Dermis microvascular lymphatic vessel endothelial cell (primary cell): ENCODE measurements around the gene TFDP3. TPM values are rescaled to one million over a fixed set of nuclear protein-coding genes. Genes with fewer than 3 reads are reported as not detected.

Experiments used
- DNase-seq, 2 donors: peaks; one replicate each; pipeline versions ENCODE4 v3.0.0 to v3.0.0-alpha.2; 2010; ENCODE audit warnings: low read depth in 2 of 2
- total RNA-seq: library from RNA; depleted of rRNA; stranded (reverse); fragments of >200 nt; gene quantifications from 2 replicates; pipeline ENCODE4 v1.2.1, GENCODE V29; 2014

TFDP3 gene, protein sequence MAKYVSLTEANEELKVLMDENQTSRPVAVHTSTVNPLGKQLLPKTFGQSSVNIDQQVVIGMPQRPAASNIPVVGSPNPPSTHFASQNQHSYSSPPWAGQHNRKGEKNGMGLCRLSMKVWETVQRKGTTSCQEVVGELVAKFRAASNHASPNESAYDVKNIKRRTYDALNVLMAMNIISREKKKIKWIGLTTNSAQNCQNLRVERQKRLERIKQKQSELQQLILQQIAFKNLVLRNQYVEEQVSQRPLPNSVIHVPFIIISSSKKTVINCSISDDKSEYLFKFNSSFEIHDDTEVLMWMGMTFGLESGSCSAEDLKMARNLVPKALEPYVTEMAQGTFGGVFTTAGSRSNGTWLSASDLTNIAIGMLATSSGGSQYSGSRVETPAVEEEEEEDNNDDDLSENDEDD
- total RNA-seq: not detected in 2 replicates

- no peak for DNase-seq
Observed at GRCh38 chrX:133218329-133218728, at the start of gene TFDP3. TSS of gene TFDP3 (minus strand) at chrX:133218354. CDS start at chrX:133218259, 95 bp downstream.

- DNase-seq: no peak
Observed at GRCh38 chrX:133267621-133268020, 49.5 kb upstream of the TFDP3 start.

- no peak for DNase-seq
Observed at GRCh38 chrX:133265331-133265730, 47.2 kb upstream of the TFDP3 start.

DNA sequence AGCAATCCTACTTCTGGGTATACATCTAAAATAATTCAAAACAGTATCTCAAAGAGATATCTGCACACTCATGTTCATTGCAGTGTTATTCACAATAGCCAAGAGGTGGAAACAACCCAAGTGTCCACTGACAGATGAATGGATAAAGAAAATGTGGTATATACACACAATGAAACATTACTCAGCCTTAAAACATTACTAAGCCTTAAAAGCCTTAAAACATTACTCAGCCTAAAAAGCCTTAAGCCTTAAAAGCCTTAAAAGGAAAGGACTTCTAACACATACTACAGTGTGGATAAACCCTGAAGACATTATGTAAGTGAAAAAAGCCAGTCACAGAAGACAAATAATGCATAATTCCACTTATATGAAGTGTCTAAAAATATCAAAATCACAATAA, 40.3 kb upstream of the TFDP3 start:
- DNase-seq: no peak

DNA sequence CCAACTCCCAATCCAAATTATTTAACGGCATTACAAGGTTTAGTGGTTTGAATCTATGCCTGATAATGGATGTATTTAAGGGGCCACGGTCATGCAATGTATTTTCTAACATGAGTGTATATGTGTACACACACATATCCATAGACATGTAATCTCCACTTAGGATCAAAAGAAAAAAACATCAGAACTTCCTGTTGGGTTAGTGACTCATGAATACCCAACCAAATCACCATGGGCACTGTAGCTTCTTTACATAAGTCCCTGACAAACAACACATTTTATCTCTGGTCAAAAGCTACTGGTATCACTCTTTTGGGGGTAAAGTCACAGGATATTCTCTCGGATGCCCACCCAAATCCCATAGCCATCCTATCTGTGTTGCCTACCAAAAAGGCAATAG, 36.5 kb upstream of the TFDP3 start:
- DNase-seq: no peak

DNA sequence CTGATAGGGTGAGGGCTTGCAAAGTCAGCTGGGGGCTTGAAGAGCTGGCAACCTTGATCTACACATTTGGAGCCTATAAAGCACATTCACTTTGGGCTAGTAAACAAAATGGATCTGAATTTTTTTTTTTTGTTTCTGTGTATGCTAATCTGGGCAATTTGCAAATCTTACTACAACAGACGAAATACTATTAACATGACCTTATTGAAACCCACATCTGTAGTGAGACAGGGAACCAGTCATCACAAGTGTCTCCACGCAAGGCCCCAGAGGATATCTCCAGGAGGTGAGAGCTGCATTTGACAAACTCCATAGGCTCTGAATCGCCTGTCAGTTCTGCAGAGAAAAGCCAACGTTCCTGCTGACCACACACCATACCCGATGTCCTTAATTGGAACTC, 33.0 kb upstream of the TFDP3 start:
- no peak for DNase-seq

DNA sequence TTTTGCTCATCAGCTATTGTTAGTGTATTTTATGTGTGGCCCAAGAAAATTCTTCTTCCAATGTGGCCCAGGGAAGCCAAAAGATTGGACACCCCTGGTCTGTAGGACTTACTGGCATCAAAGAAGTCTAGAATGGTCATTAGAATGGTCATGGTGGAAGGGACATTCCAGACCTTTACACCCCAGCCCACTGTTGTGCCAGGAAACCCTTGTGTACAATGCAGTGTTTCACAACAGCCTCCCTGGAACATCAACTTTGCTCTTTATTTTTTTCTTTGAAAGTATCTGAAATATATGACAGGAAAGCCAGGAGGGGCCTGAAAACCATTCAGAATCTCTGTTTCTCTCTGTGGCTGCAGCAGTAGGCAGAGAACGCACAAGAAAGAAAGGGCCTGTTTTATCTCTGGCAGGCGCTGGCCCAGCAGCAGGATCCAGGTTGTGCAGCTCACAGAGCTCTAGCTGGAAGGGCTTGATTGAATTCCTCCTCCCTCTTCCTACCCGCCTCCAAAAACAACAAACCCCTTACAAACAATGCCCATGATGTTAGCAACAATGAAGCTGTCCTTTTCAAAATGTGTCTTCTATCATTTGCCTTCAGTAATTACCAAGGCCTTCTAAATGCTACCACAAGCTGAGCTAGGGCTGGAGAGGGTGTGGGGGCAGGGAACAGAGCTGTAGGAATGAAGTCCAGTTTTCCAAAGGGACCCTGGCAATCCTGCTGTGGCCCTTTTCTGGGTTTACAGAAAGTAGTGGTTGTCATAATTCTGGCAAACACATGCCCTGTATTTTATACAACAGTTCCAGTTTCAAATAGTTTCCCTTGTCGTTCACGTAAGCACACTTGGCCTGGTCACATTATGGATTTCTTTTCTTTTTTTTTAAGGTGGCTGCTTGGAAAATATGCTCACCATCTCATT, 32.3 kb upstream of the TFDP3 start:
- no peak for DNase-seq

DNA sequence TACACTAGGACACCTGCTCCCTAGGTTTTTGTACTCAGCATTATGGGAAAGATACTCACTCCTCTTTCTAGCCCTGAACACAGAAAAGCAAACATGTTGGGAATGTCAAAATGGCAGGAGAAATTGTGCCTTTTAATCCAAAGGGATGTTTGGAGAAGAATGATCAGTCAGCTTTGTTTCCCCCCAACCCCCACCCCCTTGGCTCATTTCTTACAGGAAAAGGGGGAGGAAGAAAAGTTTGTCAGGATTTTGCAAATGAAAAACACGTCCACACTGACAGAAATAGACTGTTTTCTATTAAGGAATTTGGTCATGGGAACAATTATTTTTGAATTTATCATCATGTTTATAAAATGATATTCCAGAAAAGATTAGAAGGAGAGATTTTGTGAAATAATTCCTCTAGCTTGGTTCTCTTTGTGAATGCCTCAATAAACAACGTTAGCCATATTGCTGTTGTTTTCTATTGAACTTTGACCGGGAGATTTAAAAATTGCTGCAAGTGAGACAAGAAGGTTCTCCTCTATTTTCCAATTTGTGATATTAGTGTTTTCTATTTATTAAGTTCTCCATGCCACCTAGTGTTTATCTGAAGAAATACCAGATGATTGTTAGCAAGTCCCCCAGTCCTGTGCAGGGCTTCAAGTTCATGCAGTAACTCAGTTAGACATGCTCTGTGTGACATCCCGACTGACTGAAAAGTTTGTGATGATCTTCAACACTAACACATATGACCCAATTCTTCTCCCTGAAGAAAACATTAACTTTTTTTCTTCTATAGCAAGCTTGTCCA, 31.3 kb upstream of the TFDP3 start:
- no peak for DNase-seq

DNA sequence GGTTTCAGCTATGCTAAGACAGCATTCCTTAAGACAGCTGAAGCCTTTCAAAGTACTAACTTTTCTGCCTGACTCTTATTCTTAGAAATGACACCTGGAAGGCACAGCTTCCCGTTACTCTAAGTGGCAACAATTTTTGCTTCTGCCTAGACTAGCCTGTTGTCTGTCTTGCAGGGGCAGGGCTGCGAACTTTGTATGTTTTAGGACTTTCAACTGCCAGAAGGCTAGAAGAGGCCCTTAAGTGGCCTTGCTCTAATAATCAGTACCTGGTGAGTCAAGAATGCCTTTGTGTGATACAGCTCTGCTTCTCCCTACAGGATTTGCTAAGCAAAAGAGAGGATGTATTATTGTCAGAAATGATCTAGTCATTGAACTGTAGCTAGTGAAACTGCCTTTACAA, 30.0 kb upstream of the TFDP3 start:
- DNase-seq: no peak

GRCh38 chrX:133246921-133247320, 28.8 kb upstream of the TFDP3 start:
- no peak for DNase-seq

DNA sequence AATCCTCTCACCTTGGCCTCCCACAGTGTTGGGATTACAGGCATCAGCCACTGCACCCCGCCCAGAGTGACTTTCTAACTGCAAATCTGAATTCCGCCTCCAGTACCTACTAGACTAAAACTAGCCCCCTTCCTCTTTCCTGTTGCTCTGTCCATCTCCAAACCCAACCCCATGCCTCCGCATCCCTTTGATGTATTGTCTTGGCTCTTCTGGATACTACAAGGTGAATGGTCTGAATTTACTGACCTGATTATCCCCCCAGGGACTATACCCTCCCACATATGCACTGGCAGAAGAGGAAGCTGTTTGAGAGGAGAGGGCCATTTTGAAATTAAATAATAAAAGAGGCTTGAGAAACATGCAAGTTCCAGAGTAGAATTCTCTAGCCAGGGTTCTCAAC, 17.7 kb upstream of the TFDP3 start:
- DNase-seq: no peak

DNA sequence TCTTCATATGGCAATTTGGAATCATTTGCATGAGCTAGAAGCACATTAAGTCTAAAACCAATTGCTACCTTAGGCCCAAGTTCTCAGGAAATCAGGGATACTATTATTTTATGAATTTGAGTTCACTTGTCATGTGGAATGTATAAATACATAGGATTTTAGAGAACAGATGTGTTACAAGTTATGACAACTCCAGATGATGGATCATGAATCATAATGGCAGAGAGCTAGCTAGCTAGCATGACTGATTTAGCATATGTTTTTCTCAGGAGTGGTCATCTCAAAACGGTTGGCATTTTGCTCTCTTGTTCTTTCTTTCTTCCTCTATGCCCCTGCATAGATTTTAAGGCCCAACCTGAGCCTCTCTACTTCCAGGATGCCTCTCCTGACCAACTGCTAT, 14.2 kb upstream of the TFDP3 start:
- DNase-seq: no peak

DNA sequence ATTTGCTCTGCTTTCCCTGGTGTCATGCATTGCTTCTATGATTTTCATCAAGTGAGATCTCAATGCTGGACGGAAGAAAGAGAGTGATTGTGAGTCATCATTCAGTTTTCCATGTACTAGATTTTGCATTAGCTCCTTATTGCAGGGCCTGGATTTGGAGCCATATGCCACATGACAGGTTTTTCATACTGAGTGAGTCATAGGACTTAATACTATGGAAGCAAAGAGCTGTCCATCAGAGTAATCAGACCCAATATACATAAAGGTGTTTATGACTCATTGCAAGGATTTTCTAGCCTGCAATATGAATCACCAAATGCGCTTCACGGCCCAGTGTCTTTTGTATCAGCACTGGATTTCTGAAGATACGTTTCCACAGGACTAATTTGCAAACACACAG, 11.2 kb upstream of the TFDP3 start:
- DNase-seq: no peak

DNA sequence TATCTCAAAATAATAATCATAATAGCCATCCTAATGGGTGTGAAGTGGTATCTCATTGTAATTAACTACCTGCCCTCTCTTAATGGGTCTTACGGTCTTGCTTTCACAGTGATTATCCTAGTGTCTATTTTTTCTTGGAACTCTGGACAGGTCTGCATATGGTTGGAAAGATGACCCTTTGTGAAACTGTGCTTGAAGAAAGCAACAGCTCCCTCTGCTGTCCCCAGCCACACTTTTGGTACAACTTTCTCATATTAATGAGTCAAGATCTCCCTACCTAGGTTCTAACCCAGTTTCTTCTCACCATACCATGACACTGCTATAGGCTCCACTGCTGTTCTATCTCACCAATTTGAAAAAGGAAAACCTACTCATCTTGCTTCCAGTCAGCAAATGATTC, 2.4 kb downstream of the TFDP3 start:
- DNase-seq: no peak

DNA sequence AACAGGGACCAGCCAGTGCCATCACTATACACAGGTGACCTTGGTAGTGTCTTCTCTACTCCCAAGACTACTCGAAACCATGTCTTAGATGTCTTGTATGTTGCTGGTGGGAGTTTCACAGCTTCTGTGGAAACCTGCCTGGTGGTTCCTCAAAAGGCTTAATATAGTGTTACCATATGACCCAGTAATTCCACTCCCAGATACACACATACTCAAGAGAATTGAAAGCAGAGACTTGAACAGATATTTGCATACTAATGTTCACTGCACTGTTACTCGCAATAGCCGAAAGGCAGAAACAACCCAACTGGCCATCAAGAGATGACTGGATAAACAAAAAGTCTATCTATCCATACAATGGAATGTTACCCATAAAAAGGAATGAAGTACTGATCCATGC, 3.1 kb downstream of the TFDP3 start:
- DNase-seq: no peak

DNA sequence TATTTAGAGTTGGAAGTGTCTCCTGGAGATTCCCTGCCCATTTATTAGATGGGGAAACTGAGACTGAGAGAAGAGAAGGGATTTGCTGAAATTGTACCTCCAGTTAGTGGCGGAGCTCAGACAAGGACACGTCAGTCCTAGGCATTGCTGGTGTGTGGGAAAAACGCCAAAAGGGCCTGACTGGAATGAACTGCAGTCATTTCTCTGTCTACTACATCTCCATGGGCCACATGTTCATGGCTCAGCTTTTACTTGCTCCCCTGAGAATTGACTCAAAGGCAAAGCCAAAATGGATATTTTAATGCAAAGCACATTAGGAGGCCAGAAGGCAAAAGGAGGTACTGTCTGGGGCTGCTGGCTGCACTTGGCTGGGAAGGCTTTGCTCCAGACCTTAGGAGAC, 3.9 kb downstream of the TFDP3 start:
- no peak for DNase-seq

GRCh38 chrX:133213117-133213516, 5.0 kb downstream of the TFDP3 start:
- no peak for DNase-seq

DNA sequence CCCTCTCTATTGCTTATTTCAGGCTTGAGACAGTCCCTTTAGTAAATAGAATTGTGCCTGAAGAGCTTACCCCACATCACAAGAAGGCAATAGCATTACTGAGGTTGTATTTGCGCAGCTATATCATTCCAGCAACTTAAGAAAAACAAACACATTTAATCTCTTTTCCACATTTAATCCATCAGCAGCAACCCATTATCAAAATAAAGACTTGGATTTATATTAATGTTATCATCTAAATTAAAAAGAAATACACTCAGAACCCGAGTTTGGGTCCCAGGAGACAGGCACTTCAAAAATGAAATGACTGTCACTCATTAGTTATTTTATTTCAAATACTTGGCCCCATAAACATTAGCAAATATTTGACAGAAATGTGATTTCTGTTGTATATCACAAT, 10.4 kb downstream of the TFDP3 start:
- no peak for DNase-seq

DNA sequence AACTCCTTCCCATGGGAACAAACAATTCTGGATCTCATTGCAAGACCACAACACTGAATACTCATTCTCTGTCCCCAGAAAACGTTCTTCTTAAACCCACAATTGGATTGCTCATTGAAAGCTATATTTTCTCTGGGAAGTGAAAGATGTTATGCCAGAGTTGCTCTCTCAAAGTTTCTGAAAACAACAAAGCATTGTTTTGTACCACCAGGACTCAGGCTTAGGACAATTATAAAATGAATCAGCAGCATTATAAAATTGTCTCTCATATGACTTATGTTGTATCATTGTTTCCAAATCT, 26.5 kb downstream of the TFDP3 start:
- DNase-seq: no peak

- DNase-seq: no peak
Observed at GRCh38 chrX:133190877-133191738, 27.0 kb downstream of the TFDP3 start.

DNA sequence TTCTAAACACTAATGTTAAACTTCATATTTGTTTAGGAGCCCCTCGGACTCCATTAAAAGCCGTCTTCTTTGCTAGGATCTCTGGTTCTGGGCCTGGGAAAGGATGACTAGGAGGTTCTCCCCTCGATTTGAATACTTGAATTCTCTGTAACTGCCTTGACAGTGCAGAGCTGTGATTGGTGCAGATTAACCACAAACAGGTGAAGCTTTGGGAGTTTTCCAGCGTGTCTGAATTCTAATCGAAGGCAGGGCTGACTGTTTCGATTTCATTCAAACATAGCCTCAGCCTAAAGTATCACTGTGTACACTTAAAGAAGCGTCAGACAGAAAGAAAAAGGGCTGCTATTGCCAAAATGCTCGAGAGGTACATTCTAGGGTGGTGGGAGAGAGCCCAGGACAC, 29.0 kb downstream of the TFDP3 start:
- no peak for DNase-seq
